ENCODE results near the gene STAT6. TPM values are rescaled to one million over a fixed set of nuclear protein-coding genes. Genes with fewer than 3 reads are reported as not detected.

STAT6 gene
- polyA plus RNA-seq, 1 donor, result 43.1 TPM

DNA sequence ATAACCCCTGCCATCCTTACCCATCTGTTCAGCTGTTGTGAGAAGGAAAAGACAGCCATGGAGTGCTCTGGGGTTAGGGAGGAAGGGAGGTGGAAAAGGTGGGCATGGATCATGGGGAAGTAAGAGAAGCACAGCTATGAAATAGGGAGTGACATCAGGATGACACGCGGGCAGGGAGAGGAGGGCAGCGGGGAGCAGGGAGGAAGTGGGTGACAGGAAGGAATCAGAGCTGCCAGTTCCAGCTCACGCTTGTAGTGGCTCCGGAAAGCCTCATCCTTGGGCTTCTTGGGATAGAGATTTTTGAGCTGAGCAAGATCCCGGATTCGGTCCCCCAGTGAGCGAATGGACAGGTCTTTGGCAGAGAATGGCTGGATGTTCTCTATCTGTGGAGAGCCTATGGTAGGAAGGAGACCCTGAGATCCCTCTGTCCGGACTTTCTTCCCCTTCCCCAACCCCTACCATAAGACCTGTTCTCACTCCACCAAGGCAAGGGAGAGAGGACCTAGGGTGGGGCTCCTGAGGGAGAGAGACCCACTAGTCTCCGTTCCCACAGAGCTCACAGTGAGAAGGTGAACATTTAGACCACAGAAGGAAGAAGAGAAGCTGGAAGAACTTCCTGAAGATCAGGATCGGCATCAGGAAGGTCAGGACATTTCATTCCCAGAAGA, 12.0 kb downstream of the STAT6 start:
- DNase-seq, result no peak

DNA sequence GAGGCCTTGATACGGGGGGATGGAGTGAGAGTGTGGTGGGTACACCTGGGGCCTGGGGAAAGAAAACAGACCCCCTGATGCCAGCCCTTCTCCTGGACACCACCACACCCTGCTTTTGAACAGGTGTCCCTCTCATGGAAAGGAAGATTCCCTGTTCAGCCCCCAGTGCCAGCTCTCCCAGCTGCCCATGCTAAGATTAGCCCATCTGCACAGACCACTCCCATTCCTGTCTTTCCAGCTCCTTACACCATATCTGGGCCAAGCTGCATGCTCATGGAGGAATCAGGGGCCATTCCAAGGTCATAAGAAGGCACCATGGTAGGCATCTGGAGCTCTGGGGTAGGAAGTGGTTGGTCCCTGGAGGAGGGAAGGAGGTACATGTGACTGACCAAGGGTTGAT, 12.6 kb downstream of the STAT6 start:
- no peak for DNase-seq

DNA sequence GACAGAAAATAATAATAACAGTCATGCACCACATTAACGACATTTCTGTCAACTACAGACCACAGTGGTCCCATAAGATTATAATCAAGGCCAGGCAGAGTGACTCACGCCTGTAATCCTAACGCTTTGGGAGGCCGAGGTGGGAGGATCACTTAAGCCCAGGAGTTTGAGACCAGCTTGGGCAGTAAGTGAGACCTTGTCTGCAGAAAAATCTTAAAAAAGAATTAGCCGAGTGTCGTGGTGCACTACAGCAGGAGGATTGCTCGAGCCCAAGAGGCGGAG, 13.7 kb downstream of the STAT6 start:
- DNase-seq, result no peak

DNA sequence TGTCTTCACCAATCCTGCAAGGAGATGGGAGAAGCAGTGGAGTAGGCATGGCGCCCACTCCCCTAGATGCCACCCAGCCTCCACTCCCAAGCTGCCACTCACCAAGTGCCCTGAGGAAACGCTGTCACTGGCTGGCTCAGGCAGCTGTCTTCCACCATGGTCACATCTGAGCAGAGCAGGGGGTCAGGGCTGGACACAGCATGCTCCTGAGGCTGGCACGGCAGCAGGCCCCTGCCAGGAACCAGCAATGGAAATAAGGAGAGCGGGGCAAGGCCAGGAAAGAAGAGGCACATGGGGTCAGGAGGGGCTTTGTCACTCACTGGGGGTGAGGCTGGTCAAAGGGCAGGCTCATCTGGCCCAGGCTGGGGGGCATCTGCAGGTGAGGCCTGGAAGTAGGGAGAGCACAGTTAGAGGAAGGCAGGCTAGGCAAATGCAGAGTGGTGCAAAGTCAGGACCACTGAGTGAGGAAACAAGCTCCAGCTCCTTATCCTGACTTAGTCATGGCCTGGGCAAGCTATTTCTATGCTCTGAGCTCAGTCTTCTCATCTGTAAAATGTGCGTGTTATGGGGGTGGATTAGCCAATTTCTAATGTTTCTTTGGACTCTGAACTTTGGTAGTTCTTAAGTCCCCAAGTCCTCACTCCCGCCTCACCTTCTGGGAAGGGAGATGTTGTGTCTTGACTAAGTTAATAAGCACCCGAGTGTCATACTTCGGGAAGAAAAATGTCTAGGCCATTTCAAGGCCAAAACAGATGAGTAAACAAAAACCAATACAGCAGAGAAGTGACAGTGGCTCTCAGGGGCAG, 14.2 kb downstream of the STAT6 start:
- no peak for DNase-seq

DNA sequence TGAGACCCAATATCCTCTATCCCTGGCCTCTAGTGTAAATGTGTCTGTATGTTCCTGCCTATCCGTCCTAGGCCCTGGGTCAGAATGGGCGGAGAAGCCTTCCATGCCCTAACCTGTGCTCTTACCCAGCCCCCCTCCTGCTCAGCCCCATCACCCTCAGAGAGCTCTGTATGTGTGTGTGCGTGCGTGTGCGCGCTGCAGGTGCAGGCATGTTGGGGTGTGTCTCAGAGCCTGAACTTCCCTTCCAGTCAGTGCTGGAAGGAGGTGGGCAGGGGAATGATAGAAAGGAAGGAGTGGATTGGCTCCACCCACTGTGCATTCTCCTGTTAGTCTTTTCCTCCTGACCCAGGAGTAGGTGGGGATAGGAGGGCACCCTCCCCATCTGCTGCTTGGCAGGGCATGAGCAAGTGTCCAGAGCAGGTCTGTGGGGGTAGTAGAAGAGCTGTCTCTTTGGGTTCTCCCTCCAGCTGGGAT, 15.0 kb downstream of the STAT6 start:
- no peak for DNase-seq

DNA sequence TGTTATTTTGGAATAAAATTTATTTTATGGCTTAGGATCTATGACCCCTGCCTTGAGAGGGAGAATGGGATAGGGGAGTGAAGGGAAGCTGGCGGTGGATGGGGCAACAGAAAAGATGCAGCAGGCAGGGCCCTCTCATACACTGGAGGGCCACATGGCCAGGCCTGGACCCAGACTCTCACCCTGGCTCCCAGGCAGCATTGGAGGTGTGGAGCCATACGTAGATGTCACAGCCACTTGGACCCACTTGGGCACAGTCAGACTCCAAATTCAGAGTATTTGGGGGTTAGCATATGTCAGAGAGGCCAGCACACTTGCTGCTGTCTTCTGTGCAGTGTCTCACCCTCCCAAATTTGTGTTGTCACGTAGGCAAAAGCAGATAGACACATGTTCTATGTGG, 15.7 kb downstream of the STAT6 start:
- no peak for DNase-seq

DNA sequence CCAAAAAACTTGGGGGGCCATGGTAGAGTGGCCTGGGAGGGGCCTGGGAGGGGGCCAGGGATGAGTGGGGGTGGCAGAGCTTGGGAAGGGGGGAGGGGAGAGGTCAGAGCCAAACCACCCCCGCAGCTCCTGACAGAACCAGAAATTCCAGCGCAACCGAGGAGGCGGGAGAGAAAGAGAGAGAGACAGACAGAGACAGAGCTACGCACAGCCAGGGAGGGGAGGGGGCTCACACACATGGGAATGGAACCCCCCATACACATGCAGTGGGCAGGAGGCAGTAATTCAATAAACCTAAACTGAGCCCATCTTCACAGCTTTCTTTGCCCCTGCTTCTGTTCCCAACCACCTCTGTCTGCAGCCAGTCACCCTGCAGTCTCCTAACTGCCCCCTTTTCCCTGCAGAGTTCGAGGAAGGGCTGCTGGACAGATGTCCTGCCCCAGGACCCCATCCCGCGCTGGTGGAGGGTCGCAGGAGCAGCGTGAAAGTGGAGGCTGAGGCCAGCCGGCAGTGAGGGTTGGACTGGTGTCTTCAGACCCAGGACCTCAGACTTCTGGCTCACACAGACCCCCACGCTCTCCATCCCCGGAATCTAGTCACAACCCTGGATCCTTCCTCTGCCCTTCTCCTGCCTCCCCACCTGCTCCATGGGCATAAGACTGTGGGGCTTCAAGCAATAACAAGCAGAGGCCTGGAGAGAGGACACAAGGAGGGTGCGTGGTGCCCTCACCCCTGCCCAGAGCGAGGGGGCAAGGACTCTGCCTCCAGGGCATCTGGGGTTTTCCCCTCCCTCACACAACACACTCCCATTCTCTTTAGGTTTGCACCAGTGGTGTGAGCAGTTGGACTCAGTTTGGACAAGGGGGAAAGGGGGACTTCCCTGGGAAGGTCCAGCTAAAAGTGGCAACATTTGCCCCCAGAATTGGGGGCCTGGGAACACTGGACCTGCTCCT, 16.7 kb downstream of the STAT6 start:
- no peak for DNase-seq

DNA sequence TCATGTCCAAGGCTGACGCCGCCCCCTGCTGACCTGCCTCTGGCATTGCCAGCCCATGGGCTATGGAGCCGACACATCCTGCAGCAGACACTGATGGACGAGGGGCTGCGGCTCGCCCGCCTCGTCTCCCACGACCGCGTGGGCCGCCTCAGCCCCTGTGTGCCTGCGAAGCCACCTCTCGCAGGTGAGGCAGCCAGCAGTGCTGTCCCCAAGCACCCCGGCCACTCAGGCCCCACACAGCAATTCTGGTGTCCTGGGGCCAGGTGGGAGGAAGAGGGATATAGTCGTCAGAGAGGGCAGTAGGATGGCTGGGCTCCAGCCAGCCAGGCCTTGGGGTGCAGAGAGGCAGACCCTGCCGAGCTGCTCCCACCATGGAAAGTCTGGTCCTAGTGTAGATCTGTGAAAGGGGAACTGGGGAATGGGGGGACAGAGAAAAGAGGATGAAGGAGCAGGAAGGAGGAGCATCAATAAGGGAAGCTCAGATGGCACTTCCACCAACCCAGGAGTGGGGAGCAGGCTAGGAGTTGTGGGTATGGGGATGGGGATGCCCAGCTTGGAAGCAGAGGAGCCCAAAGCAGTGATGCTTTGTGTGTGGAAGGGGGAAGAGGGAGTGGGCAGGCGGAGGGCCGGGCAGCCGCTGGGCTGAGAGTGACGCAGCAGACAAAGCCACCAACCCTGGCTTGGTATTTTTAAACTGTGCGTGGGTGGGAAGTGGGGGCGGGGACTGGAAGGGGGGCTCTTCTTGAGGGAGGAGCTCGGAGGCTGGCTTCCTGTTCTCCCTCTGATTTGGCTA, 17.6 kb downstream of the STAT6 start:
- peak; percentile 68 for DNase-seq

DNA sequence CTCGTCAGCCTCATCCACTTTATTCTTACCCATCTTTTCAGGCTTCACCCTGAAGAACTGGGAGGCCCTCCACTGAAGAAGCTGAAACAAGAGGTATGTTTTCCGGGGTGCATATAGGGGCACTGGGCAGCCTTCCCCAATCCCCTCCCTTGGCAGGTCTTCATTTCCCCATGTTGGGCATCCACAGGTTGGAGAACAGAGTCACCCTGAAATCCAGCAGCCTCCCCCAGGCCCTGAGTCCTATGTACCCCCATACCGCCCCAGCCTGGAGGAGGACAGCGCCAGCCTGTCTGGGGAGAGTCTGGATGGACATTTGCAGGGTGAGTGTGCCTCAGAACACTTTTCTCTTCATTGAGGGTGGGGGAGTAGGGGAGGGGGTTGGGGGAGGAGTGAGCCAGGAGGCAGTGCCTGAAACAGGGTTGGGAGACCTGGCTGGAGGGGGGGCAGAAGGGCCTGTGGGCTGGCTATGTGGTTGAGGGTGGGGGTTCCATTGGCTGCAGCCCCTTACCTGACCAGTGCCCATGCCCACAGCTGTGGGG, 18.2 kb downstream of the STAT6 start:
- DNase-seq, result no peak

DNA sequence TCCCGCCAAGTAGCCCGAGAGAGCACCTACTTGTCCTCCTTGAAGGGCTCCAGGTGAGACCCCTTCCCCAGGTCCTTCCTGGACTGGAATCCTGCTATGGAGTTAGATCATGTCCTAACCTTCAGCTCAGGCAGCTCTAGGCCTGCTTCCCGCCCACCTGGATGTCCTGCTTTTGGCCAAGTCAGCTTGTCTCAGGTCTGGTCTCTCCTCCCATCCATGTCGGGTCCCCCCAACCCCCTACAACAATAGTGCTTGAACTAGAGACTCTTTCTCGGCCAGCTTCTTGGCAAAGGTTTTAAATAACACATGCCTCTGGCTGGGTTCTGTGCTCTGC, 18.7 kb downstream of the STAT6 start:
- no peak for DNase-seq

DNA sequence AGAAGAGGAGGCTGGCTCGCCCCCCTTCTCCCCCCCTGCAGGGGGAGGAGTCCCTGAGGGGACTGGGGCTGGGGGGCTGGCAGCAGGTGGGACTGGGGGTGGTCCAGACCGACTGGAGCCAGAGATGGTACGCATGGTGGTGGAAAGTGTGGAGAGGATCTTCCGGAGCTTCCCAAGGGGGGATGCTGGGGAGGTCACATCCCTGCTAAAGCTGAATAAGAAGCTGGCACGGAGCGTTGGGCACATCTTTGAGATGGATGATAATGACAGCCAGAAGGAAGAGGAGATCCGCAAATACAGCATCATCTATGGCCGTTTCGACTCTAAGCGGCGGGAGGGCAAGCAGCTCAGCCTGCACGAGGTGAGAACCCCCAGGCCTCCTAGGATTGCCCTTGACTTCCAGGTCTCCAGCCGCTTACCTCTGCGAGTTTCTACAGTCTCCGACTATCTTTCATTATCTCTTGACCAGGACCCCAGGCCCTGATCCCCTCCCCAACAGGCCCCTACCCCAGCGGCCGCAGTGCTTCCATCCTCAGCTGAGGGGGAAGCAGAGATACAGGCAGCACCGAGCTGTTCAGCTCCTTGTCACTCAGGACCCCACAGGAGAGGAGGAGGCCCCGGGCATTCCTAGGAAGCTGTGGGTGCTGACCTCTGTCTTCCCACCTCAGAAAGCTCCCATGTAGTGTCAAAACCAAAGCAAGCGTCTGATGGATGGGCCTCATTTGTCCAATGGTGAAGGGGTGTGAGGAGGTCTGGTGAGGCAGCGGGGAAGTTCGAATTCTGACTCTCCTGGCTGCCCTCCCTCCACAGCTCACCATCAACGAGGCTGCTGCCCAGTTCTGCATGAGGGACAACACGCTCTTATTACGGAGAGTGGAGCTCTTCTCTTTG, 19.3 kb downstream of the STAT6 start:
- DNase-seq, result no peak

DNA sequence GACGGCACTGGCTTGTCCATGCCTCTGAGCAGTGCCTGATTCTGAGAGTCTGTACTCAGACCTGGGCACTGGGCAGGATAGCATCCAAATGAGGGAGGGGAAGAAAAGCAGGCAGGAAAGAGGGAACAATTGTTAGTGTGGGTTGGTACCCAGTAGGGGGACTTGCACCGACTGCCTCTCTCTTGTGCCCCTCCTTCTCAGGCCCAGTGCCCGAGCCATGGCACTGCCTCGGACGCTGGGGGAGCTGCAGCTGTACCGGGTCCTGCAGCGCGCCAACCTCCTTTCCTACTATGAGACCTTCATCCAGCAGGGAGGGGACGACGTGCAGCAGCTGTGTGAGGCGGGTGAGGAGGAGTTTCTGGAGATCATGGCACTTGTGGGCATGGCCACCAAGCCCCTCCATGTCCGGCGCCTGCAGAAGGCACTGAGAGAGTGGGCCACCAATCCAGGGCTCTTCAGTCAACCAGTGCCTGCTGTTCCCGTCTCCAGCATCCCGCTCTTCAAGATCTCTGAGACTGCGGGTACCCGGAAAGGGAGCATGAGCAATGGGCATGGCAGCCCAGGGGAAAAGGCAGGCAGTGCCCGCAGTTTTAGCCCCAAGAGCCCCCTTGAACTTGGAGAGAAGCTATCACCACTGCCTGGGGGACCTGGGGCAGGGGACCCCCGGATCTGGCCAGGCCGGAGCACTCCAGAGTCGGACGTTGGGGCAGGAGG, 20.1 kb downstream of the STAT6 start:
- DNase-seq, result no peak

DNA sequence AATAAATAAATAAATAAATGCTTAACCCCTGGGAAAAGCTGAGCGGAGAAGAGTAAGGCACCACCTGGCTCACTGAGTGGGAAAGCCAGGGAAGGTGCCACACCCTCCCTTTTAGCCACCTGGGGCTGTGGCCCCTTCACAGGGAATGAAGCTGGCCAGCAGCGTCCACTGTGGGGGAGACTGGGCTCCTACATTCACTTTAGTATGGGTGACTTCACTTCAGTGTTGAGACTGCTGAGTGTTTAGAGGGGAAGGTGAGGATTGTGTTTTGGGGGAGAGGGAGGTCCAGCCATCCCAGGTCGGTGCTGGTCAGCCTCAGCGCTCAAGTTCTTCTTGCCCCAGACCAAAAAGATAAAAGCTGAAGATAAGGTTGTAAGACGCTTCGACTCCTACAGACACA, 20.7 kb downstream of the STAT6 start:
- no peak for DNase-seq

DNA sequence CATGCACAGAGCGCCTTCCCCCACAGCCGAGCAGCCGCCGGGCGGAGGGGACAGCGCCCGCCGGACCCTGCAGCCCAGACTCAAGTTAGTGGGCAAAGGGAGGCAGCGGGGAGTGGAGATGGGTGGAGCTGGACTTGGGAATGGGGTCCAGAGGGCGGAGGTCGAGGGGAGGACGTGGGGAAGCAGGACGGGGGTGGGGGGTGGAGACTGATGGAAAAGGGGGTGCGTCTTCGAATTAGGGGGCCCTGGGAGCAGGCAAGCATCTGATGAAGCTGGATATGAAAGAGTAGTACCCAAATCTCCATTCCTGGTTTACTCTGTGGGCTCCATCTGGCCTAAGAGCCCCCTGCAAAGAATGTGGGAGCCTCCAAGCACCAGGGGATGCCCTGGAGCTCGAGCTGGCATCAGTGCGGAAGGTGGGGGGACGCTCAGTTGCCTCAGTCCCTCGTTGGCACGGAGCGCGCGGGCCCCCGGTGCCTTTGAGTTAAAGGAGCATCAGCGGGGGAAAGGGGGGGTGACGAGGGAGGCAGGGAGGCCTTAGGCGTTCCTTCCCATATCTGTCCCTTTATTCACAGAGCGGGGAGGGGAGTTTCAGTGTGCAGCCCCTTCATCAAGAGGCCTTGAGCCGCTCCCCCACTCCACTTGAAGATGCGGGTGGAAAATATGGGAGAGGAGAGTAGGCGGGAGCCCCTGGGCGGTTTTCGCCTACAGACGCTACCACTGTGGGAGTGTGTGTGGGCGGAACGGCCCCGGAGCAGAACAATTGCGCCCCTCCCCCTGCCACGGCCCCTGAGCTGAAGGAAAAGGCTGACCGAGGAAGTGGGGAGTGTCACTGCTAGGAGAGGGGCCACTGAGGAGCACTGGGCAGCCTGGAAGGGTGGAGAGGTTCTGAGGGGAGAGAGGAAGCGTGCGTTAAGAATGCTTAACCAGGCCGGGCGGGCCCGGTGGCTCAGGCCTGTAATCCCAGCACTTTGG, 21.6 kb downstream of the STAT6 start:
- peak; percentile 75 for DNase-seq

DNA sequence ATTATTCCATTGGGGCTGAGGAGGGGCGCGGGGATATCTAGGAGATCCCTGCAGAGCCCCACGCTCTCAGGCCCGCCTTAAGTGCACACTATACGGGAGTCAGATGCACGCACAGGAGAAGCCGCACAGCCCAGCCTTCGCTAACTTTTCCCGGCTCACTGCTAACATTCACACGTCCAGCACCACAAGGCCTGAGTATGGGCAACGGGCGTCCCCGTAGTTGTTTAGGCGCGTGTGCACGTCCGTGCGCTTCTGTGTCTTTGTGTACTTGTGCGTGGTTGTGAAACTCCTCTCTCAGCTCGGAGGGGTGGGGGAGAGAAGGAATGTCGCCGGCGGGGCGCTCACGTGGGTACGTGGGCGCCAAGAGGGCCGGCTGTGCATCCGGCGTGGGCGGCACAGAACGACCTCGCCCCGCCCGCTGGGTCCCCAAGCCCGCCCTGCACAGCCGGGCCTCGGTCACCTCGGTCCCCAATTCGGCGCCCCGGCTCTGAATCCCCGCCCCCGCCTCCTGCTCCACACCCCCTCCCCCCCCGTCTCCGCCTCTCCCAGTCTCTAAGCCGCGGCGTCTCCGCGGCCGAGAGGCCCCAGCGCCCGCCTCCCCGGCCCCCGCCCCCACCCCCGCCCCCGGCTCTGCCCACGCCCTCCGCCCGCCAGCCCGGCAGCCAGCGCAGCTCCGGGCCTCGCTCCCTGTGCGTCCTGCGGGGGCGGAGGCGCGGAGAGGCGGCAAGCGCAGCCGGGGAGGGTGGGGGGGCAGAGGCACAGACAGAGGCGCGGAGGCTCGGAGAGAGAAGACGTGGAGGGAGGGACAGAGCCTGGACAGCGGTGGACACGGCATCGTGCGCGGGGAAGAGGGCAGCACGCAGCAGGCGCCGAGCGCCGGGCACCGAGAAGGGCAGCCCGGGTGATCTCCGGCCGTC, 22.6 kb downstream of the STAT6 start, which contains the start of gene NAB2:
Gene NAB2, plus strand, starts transcription at position 761 of the 917 bp plus-strand sequence. CDS start 158 bp downstream, outside the sequence.
- peak; percentile 95 for DNase-seq

DNA sequence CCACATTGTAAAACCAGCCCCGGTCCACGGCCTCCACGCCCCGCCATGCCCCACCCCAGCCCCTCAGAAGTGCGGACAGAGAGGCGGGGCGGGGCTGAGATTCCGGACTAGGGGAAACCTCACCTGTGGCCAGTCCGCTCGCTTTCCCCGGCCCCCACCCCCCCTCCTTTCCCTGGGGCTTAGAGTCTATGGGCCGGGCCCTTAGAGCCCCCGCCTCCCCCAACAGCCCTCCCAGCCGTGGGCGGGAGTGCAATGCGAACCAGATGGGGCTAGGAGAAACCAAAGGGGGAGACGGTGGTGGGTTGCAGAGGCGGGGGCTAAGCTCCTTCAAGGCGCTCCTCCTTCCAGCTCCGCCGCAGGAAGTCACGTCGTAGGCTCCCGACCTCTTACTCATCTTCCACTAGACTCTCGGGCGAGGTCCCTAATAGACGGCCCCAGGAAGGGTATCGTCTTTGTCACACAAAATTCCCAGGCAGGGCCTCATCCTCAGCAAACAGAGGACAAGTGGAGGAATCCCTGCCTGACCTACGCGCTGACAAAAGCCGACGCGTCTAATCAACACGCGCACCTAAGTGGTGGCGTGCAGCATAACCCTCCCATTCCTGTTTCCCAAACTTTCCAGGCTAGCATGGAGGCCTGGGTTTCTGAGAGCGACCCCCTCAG, 23.3 kb downstream of the STAT6 start:
- peak; percentile 91 for DNase-seq

DNA sequence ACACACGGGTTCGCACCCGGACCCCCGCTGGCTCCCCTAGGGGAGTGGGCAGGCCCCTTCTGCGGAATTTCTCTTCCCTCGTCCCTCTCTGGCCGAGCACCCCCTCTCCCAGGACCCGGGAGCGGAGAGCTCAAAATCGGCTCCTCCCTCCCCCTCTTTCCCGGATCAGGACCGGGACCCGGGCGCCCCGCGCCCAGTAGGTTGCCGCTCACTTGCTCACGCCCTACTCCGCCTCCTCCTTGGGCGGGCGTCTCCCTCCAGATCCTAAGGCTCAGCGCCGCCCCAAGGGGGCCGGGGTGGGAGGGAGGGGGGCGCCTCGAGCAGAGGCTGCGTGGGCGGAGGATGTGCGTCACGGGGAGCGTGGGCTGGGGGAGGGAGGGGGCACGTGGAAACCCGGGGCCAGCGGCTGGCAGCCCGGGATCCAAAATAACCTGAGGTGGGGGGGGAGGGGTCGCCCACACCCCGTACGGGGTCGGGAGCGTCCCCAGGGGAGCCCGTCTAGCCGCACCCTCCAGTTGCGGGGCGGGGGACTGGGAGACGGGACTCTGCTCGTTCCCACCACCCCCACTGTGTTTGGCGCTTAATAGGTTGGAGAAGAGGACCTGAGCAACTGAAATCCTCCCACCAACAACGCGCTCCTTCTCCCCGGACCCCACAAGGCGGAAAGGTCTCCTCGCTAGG, 24.0 kb downstream of the STAT6 start:
- DNase-seq, result peak; percentile 84

Measured in hindlimb muscle (tissue), 1 donor.